ENCODE measurements around the gene ENTPD6.

- no peak for TF ChIP-seq CTCF (IDR thresholded peaks at IDR 0.05)
- TF ChIP-seq POLR2A (IDR thresholded peaks at IDR 0.05), result peak in 1 of 2 donors; percentile 71
Measured at GRCh38 chr20:25191689-25192088, 3.8 kb upstream of the ENTPD6 start.
